Measurements from ENCODE around the gene ERGIC1. TPM values are rescaled to one million over a fixed set of nuclear protein-coding genes. Genes with fewer than 3 reads are reported as not detected.

Gene ERGIC1
- total and polyA plus RNA-seq, 2 of the 8 experiments (the other 6 are each of a cell fraction or from before 2014, with no cell fraction given) = 95.3 to 106 TPM

GRCh38 chr5:172858511-172858989 lies 24.5 kb downstream of the ERGIC1 start:
- no peak overlapping the region for H3K18ac ChIP-seq (ENCODE audit: extremely low read depth, low read length)
- no peak for TF ChIP-seq ATF2 (IDR thresholded peaks at IDR 0.05; ENCODE audit: low read length)
- H3K4me1 ChIP-seq (replicated peaks in 1 of 4; ENCODE audit: control insufficient read depth in 3 of 4, insufficient read depth in 4 of 4, low read length in 3 of 4) = peaks cover 0 to 3% (median under 1%) of the 10 kb centered on the region in 4 experiments; a peak in 4 of 7 replicates
- no peak overlapping the region; the same call in 1 of the 2 replicates for H4K8ac ChIP-seq (ENCODE audit: extremely low read depth, insufficient read depth, low read length)
- H3K27me3 ChIP-seq (replicated peaks in 1 of 4; ENCODE audit: control insufficient read depth in 3 of 4, extremely low read depth in 1 of 4, insufficient read depth in 3 of 4, low read length in 3 of 4) = no peaks in the 10 kb centered on the region; a peak in 1 of 7 replicates
- 91% methylated on average over 12 of the region's 12 CpGs; no CpG with 5 or more reads in 1 of the 2 experiments for WGBS, 2 experiments (ENCODE audit: extremely low coverage in 1 of 2, insufficient coverage in 1 of 2, insufficient read length in 1 of 2, insufficient replicate concordance in 2 of 2, low coverage in 1 of 2, low lambda C conversion rate in 2 of 2, missing lambda C conversion rate in 1 of 2)
- no peak overlapping the region for H2AFZ ChIP-seq (ENCODE audit: low read length)
- H4K20me1 ChIP-seq (replicated peaks in 1 of 2; ENCODE audit: control insufficient read depth in 1 of 2, insufficient read depth in 2 of 2, low read length in 2 of 2) = peaks cover 20 to 35% of the 10 kb centered on the region in 2 experiments
- ChIA-PET CTCF (ENCODE audit: partially characterized antibody) (interaction anchor here (0.8 to 4.9 kb wide), 5 partner anchors 15 to 194 kb away, joined by 3 to 17 read pairs (median 4); no protein-coding TSS in a partner anchor), POLR2A (ENCODE audit: partially characterized antibody) (interaction anchor here (0.6 to 1.6 kb wide), 3 partner anchors 9 to 22 kb away, joined by 3 to 4 read pairs (median 3); no protein-coding TSS in a partner anchor)
- peaks cover 0 to 74% of the 10 kb centered on the region in 2 experiments; a peak in 2 of 4 replicates for H3K79me2 ChIP-seq (ENCODE audit: control insufficient read depth in 1 of 2, insufficient read depth in 2 of 2, low read length in 2 of 2)
- H4K91ac ChIP-seq (replicated peaks; ENCODE audit: insufficient read length, low read length) = no peak overlapping the region
- no peak overlapping the region for H3K27ac ChIP-seq (ENCODE audit: low read depth, low read length)
- no peak overlapping the region for H3K4me2 ChIP-seq (ENCODE audit: insufficient read depth in 1 of 2, low read depth in 2 of 2, low read length in 2 of 2)
- no peak overlapping the region for H2AK5ac ChIP-seq (ENCODE audit: low read depth, low read length)
- H2BK15ac ChIP-seq (ENCODE audit: low read length) = no peak overlapping the region
- H3K79me1 ChIP-seq (ENCODE audit: low read depth, low read length) = peaks cover 45% of the 10 kb centered on the region
- no peak overlapping the region for H3K9ac ChIP-seq (replicated peaks in 1 of 4; ENCODE audit: extremely low read depth in 1 of 4, low read depth in 3 of 4, low read length in 3 of 4)
- H2BK5ac ChIP-seq (ENCODE audit: low read depth, low read length) = no peak overlapping the region
- H2BK20ac ChIP-seq (ENCODE audit: low read length) = no peak overlapping the region
- no peak overlapping the region for H3K23ac ChIP-seq (ENCODE audit: insufficient read length)
- no peak overlapping the region for H2BK12ac ChIP-seq (ENCODE audit: low read depth, low read length)
- H3K4me3 ChIP-seq (ENCODE audit: extremely low read depth in 1 of 4, insufficient read depth in 2 of 4, low read depth in 3 of 4, low read length in 4 of 4) = no peak overlapping the region
- H3K9me3 ChIP-seq (ENCODE audit: insufficient read depth in 2 of 2, low read depth in 1 of 2, low read length in 1 of 2) = no peaks in the 10 kb centered on the region
- H4K5ac ChIP-seq (ENCODE audit: insufficient read length, low read depth, low read length) = no peak overlapping the region
- DNase-seq (ENCODE audit: low read depth in 1 of 2, low spot score in 2 of 2) (no peak), FAIRE-seq (no peak)
- no peaks in the 10 kb centered on the region; the same call in 1 of the 2 replicates for H3K23me2 ChIP-seq (ENCODE audit: low read depth, low read length)
- H3K4ac ChIP-seq (replicated peaks; ENCODE audit: insufficient read length, low read depth, low read length) = no peak overlapping the region
- H3K36me3 ChIP-seq (ENCODE audit: control insufficient read depth in 2 of 4, insufficient read depth in 4 of 4, low read length in 3 of 4) = no peaks in the 10 kb centered on the region; a peak in 1 of 8 replicates
- no peak overlapping the region for H3K14ac ChIP-seq (ENCODE audit: insufficient read length)
- H3K56ac ChIP-seq (replicated peaks; ENCODE audit: insufficient read length, low read depth, low read length) = no peak overlapping the region
- no peak overlapping the region for H2BK120ac ChIP-seq (replicated peaks; ENCODE audit: low read depth, low read length)
